ENCODE measurements around the gene FSTL4. TPM values are rescaled to one million over a fixed set of nuclear protein-coding genes. Genes with fewer than 3 reads are reported as not detected.

FSTL4 gene
- polyA plus RNA-seq, 1 of the 3 experiments (the other 2 are of a cell fraction) = not detected

GRCh38 chr5:133603711-133604110, 8.6 kb downstream of the FSTL4 start:
- Histone ChIP-seq H3K79me2 (ENCODE audit: insufficient read depth) (no peaks in the 10 kb centered on the region), H3K36me3 (replicated peaks in 1 of 2; ENCODE audit: control insufficient read depth in 1 of 2, insufficient read depth in 2 of 2, low read length in 1 of 2) (no peaks in the 10 kb centered on the region), H3K9me3 (no peaks in the 10 kb centered on the region), H3K4me2 (no peak overlapping the region), H3K9ac (no peak overlapping the region), H3K4me3 (ENCODE audit: low read depth in 2 of 2, low read length in 1 of 2) (no peak overlapping the region), H3K4me1 (ENCODE audit: control insufficient read depth in 1 of 2, insufficient read depth in 2 of 2, low read depth in 1 of 2, low read length in 1 of 2) (peaks cover 0 to 21% of the 10 kb centered on the region in 2 experiments; a peak in 2 of 4 replicates), H2AFZ (ENCODE audit: low read depth) (no peak overlapping the region), H3K27ac (ENCODE audit: low read depth in 2 of 2, low read length in 1 of 2) (no peak overlapping the region), H3K27me3 (ENCODE audit: insufficient read depth) (no peaks in the 10 kb centered on the region; the same call in 1 of the 2 replicates), H3K9me2 (no peaks in the 10 kb centered on the region), H4K20me1 (ENCODE audit: insufficient read depth) (no peaks in the 10 kb centered on the region), H3F3A (replicated peaks; ENCODE audit: insufficient read depth) (no peaks in the 10 kb centered on the region)
- no peak for DNase-seq
- ChIA-PET POLR2A (no interaction called here), CTCF (interaction anchor here (1.4 kb wide), 1 partner anchor 182 kb away, joined by 3 read pairs; no protein-coding TSS in a partner anchor)
- WGBS (ENCODE audit: low lambda C conversion rate) = 44% methylated on average over 6 of the region's 6 CpGs
- TF ChIP-seq GATA2 (CRISPR knock-in tag; IDR thresholded peaks at IDR 0.05) = no peak

- no peak overlapping the region for H3K9ac ChIP-seq
- no peak overlapping the region for H2AFZ ChIP-seq (ENCODE audit: low read depth)
- no peaks in the 10 kb centered on the region for H3K9me3 ChIP-seq
- no peak for DNase-seq
- no peaks in the 10 kb centered on the region for H3K36me3 ChIP-seq (replicated peaks in 1 of 2; ENCODE audit: control insufficient read depth in 1 of 2, insufficient read depth in 2 of 2, low read length in 1 of 2)
- no peak overlapping the region for H3K4me2 ChIP-seq
- H3K27me3 ChIP-seq (ENCODE audit: insufficient read depth) = no peaks in the 10 kb centered on the region; the same call in 1 of the 2 replicates
- 53% methylated on average over 2 of the region's 2 CpGs for WGBS (ENCODE audit: low lambda C conversion rate)
- CTCF ChIA-PET = interaction anchor here (1.1 to 1.7 kb wide), 4 partner anchors 9 to 342 kb away, joined by 3 to 9 read pairs (median 4); partner anchors contain the start of gene FSTL4
- no peaks in the 10 kb centered on the region for H3F3A ChIP-seq (replicated peaks; ENCODE audit: insufficient read depth)
- H3K9me2 ChIP-seq = no peaks in the 10 kb centered on the region
- TF ChIP-seq MEF2A (IDR thresholded peaks at IDR 0.05; ENCODE audit: borderline replicate concordance, low read depth) = no peak
- no peak for TF ChIP-seq FOXJ3 (CRISPR knock-in tag; IDR thresholded peaks at IDR 0.05)
- H3K4me1 ChIP-seq (ENCODE audit: control insufficient read depth in 1 of 2, insufficient read depth in 2 of 2, low read depth in 1 of 2, low read length in 1 of 2) = peaks cover 0 to 21% of the 10 kb centered on the region in 2 experiments; a peak in 2 of 4 replicates
- H3K4me3 ChIP-seq (ENCODE audit: low read depth in 2 of 2, low read length in 1 of 2) = no peak overlapping the region
- H3K27ac ChIP-seq (ENCODE audit: low read depth in 2 of 2, low read length in 1 of 2) = no peak overlapping the region
- no peaks in the 10 kb centered on the region for H3K79me2 ChIP-seq (ENCODE audit: insufficient read depth)
- POLR2A ChIA-PET = no interaction called here
- H4K20me1 ChIP-seq (ENCODE audit: insufficient read depth) = no peaks in the 10 kb centered on the region
Measured at GRCh38 chr5:133602835-133603380, 9.4 kb downstream of the FSTL4 start.

- Histone ChIP-seq H3K9ac (no peak overlapping the region), H3K4me1 (ENCODE audit: control insufficient read depth in 1 of 2, insufficient read depth in 2 of 2, low read depth in 1 of 2, low read length in 1 of 2) (no peaks in the 10 kb centered on the region; a peak in 2 of 4 replicates), H3K79me2 (ENCODE audit: insufficient read depth) (no peaks in the 10 kb centered on the region), H3F3A (replicated peaks; ENCODE audit: insufficient read depth) (no peaks in the 10 kb centered on the region), H3K27ac (ENCODE audit: low read depth in 2 of 2, low read length in 1 of 2) (no peak overlapping the region), H3K4me3 (ENCODE audit: low read depth in 2 of 2, low read length in 1 of 2) (no peak overlapping the region), H3K9me2 (no peaks in the 10 kb centered on the region), H3K9me3 (no peaks in the 10 kb centered on the region), H3K36me3 (replicated peaks in 1 of 2; ENCODE audit: control insufficient read depth in 1 of 2, insufficient read depth in 2 of 2, low read length in 1 of 2) (no peaks in the 10 kb centered on the region), H4K20me1 (ENCODE audit: insufficient read depth) (no peaks in the 10 kb centered on the region), H2AFZ (ENCODE audit: low read depth) (no peak overlapping the region), H3K4me2 (no peak overlapping the region), H3K27me3 (ENCODE audit: insufficient read depth) (no peaks in the 10 kb centered on the region; the same call in 1 of the 2 replicates)
- 34% methylated on average over 3 of the region's 6 CpGs for WGBS (ENCODE audit: low lambda C conversion rate)
- no peak for TF ChIP-seq POLR2AphosphoS5 (IDR thresholded peaks at IDR 0.05; ENCODE audit: low read depth, low read length)
- no peak for DNase-seq
- ChIA-PET POLR2A (no interaction called here), CTCF (no interaction called here)
Measured at GRCh38 chr5:133599600-133599999, 12.7 kb downstream of the FSTL4 start.

GRCh38 chr5:133599044-133599443, 13.3 kb downstream of the FSTL4 start:
- TF ChIP-seq GATA2 (CRISPR knock-in tag; IDR thresholded peaks at IDR 0.05) = no peak
- TF ChIP-seq JUND (IDR thresholded peaks at IDR 0.05) = no peak
- TF ChIP-seq NRF1 (IDR thresholded peaks at IDR 0.05; ENCODE audit: low read depth, low read length) = no peak
- TF ChIP-seq USF2 (IDR thresholded peaks at IDR 0.05; ENCODE audit: borderline replicate concordance, low read depth, low read length) = no peak
- no peak for TF ChIP-seq CTCF (IDR thresholded peaks at IDR 0.05)
- TF ChIP-seq MXI1 (IDR thresholded peaks at IDR 0.05; ENCODE audit: low read depth, low read length) = no peak
- no peak for TF ChIP-seq EP300 (IDR thresholded peaks at IDR 0.05; ENCODE audit: borderline replicate concordance in 1 of 2, low read depth in 1 of 2, low read length in 1 of 2)
- TF ChIP-seq SMC3 (IDR thresholded peaks at IDR 0.05; ENCODE audit: low read depth, low read length) = no peak
- H3K4me3 ChIP-seq (ENCODE audit: low read depth in 2 of 2, low read length in 1 of 2) = no peak overlapping the region
- no peaks in the 10 kb centered on the region for H3K9me3 ChIP-seq
- 72% methylated on average over 8 of the region's 8 CpGs for WGBS (ENCODE audit: low lambda C conversion rate)
- H3K27ac ChIP-seq (ENCODE audit: low read depth in 2 of 2, low read length in 1 of 2) = no peak overlapping the region
- H3K9me2 ChIP-seq = no peaks in the 10 kb centered on the region
- H3K4me1 ChIP-seq (ENCODE audit: control insufficient read depth in 1 of 2, insufficient read depth in 2 of 2, low read depth in 1 of 2, low read length in 1 of 2) = no peaks in the 10 kb centered on the region; a peak in 2 of 4 replicates
- H3K79me2 ChIP-seq (ENCODE audit: insufficient read depth) = no peaks in the 10 kb centered on the region
- no peaks in the 10 kb centered on the region for H4K20me1 ChIP-seq (ENCODE audit: insufficient read depth)
- no peaks in the 10 kb centered on the region; the same call in 1 of the 2 replicates for H3K27me3 ChIP-seq (ENCODE audit: insufficient read depth)
- POLR2A ChIA-PET = no interaction called here
- H3K4me2 ChIP-seq = no peak overlapping the region
- no peak for DNase-seq
- H3K36me3 ChIP-seq (replicated peaks in 1 of 2; ENCODE audit: control insufficient read depth in 1 of 2, insufficient read depth in 2 of 2, low read length in 1 of 2) = no peaks in the 10 kb centered on the region
- H2AFZ ChIP-seq (ENCODE audit: low read depth) = no peak overlapping the region
- no peaks in the 10 kb centered on the region for H3F3A ChIP-seq (replicated peaks; ENCODE audit: insufficient read depth)
- no peak overlapping the region for H3K9ac ChIP-seq
- CTCF ChIA-PET = no interaction called here

Measured in SK-N-SH (cell line).